DMS 273 (cell line): ENCODE results near the gene CYB5R4.
"Not testable (repeated sequence)": the region's sequence is repeated elsewhere in the genome, so short reads cannot be mapped to it uniquely, and the experiment has no call there.

Experiments
- DNase-seq: peaks from one replicate; lab custom pipeline; 2025; ENCODE audit not compliant: unreplicated experiment; lab: John Stamatoyannopoulos, UW

CYB5R4 gene

DNA sequence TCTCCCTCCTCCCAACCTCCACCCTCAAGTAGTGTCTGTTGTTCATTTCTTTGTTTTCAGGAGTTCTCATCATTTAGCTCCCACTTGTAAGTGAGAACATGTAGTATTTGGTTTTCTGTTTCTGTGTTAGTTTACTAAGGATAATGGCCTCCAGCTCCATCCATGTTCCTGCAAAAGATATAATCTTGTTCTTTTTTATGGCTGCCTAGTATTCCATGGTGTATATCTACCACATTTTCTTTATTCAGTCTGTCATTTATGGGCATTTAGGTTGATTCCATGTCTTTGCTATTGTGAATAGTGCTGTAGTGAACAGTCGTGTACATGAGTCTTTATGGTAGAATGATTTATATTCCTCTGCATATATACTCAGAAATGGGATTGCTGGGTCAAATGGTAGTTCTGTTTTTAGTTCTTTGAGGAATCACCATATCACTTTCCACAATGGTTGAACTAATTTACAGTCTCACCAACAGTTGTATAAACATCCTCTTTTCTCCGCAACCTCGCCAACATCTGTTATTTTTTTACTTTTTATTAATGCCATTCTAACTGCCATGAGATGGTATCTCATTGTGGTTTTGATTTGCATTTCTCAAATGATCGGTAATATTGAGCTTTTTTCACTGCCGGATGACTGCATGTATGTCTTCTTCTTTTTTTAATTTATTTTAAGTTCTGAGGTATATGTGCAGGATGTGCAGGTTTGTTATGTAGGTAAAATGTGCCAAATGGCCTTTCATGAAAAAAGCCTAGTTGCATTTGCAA lies 48.3 kb downstream of the CYB5R4 start:
- not testable (repeated sequence) for DNase-seq

DNA sequence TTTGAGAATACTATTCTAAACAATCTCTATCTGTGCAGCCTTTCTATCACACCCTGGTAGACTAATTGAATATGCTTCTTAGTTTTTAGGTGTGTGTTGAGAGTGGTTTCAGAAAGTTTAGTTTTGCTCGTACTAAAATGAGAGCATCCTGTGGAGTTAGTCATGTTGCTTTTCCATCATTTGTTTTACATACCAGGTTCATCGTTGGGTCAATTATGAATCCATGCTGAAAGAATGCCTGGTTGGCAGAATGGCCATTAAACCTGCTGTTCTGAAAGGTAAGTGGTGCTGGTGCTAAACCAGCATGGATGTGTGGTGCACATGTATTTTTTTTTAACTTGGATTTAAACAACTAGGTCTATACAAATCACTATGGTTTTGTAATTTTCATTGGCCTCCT lies 49.3 kb downstream of the CYB5R4 start:
- no peak for DNase-seq

DNA sequence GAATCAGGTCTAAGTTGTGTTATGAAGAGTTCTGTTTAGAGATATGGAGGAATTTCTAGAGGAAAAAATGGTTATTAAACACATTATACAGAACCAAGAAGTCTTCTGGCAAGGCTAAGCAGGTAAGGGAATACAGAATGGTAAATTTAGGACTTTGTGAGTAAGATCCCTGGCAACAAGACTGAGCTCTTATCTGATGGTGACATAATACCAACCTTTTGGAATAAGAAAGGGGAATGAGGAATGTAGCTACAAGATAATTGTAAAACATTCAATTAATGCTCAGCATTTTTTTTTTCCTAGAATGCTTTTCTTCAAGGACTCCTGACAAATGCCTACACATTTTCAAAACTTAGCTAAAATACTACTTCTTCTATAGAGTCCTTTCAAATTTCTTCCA lies 51.8 kb downstream of the CYB5R4 start:
- no peak for DNase-seq

DNA sequence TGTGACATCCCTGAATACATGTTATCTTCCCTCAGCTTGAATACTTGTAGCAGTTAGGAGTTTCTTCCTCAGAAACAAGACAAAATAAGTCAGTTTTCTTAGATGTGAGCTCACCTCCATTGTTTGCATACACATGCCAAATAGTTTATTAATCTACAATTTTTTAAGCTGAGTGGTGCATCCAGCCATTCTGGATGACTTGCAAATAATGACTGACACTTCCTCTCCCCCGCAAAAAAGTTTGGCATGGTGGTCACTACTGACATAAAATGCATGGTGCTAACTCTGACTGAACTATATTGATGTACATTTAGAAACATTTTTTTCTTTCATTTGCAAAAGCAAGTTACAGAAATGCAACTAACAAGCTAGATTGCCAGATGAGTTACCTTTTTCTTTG lies 55.5 kb downstream of the CYB5R4 start:
- no peak for DNase-seq

DNA sequence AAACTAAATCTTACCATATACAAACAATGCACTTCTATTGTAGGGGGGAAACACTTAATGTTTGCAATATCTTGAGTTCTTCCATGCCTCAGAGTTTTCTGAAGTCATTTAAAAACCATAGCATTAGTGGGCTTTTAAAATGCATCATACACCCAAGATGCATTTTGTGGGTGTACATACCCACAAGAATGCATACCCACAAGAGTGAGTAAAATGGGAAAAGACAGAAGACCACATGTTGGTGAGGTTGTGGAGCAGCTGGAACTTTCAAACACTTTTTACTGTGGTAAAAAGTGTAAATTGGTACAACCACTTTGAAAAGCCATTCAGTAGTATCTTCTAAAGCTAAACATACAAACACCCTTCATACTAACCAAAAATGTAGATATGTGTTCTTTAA lies 57.5 kb downstream of the CYB5R4 start:
- DNase-seq: no peak

DNA sequence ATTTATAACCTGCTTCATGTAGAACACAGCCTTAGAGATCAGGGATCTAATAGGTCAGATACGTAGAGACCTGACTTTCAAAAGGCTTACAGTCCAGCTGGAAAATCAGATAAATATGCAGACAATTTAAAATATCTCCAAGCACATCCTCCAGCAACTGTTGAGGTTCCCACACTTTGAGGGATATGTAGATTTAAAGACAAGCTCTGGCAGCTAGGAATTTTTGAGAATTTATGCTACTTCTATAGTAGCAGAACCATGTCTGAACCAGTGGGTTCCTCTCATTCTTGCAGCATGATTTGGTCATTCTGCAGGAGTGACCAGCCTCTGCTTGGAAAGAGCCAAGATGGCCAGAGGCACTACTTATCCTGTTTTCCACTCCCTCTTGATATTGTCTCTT lies 60.5 kb downstream of the CYB5R4 start:
- no peak for DNase-seq

DNA sequence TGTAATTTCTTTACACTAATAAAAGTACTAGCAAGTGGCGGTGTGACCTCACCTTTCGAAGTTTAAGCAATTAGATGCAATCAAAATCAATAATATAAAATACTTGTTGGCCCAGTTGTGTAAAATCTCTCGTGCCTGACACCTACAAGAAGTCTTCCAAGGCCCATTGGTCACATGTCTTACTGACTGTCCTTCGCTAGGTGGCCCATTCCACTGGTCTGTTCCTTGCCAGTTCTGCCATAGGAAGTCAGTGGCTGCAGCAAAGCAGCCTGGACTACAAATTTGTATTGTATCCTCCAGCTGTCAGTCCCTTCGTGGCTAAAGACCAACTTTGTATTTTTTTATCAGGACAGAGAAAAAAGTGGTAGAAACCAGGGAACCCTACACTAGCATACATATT lies 61.8 kb downstream of the CYB5R4 start:
- no peak for DNase-seq

DNA sequence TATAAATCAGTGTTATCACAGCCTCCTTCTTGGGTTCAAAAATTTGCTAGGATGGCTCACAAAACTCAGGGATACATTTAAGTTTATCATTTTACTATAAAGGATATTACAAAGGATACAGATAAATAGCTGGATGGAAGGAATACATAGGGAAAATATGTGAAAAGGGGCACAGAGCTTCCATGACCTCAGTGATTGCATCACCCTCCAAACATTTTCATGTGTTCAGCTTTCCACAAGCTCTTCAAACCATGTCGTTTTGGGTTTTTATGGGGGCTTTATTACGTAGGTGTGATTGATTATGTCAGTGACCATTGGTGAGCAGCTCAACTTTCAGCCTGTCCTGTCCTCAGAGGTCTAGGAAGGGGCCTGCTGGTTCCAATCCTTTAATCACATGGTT lies 68.0 kb downstream of the CYB5R4 start:
- no peak for DNase-seq

DNA sequence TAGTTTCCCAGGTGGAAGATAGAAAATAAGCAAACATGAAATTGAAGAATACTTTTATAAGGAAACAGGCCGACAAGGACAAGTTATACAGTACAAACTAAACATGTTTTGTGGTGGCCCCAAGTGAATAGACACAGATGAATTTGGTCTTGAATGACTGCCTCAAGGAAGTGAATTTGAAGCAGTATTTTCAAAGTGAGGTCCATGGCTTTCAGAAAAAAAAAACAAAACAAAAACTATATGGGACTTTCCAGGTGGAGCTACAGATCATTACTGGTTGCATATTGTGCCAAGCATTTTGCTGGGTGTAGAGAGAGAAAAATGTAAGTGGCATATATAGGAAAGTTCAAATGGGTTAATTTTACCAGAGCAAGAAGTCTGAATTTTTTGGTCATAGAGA lies 68.8 kb downstream of the CYB5R4 start:
- DNase-seq: no peak

DNA sequence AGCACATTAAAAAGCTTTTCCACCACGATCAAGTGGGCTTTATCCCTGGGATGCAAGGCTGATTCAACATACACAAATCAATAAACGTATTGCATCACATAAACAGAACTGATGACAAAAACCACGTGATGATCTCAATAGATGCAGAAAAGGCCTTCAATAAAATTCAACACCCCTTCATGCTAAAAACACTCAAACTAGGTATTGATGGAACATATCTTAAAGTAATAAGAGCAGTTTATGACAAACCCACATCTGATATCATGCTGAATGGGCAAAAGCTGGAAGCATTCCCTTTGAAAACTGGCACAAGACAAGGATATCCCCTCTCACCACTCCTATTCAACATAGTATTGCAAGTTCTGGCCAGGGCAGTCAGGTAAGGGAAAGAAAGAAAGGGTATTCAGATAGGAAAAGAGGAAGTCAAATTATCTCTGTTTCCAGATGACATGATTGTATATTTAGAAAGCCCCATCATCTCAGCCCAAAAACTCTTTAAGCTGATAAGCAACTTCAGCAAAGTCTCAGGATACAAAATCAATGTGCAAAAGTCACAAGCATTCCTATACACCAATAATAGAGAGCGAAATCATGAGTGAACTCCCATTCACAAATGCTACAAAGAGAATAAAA lies 86.8 kb downstream of the CYB5R4 start:
- DNase-seq: not testable (repeated sequence)

DNA sequence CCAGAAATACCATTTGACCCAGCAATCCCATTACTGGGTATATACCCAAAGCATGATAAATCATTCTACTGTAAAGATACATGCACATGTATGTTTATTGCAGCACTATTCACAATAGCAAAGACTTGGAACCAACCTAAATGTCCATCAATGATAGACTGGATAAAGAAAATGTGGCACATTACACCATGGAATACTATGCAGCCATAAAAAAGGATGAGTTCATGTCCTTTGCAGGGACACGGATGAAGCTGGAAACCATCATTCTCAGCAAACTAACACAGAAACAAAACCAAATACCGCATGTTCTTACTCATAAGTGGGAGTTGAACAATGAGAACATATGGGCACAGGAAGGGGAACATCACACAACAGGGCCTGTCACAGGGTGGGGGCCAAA lies 88.5 kb downstream of the CYB5R4 start:
- DNase-seq: not testable (repeated sequence)

DNA sequence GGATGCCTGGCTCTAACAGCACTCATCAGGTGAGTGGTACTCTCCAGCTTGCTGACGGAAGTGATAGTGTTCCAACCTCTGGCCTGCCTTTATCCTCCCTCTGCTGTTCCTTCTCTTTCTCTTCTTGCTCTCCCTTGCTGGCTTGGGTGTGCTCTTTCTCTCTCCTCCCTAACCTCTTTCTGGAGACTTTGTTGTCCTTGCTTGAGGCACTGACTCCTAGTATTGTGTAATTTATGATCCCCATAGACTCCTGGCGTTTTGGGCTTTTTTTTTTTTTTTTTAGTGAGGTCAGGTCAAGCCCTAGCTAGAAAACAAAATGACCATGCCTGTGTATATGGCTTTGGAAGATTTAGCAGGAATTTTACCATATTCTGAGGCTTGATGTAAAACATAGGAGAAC lies 89.4 kb downstream of the CYB5R4 start:
- DNase-seq: no peak

DNA sequence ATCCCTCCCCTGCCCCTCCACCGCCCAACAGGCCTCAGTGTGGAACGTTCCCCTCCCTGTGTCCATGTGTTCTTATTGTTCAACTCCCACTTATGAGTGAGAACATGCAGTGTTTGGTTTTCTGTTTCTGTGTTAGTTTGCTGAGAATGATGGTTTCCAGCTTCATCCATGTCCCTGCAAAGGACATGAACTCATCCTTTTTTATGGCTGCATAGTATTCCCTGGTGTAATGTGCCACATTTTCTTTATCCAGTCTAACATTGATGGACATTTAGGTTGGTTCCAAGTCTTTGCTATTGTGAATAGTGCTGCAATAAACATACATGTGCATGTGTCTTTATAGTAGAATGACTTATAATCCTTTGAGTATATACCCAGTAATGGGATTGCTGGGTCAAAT lies 91.9 kb downstream of the CYB5R4 start:
- DNase-seq: not testable (repeated sequence)

DNA sequence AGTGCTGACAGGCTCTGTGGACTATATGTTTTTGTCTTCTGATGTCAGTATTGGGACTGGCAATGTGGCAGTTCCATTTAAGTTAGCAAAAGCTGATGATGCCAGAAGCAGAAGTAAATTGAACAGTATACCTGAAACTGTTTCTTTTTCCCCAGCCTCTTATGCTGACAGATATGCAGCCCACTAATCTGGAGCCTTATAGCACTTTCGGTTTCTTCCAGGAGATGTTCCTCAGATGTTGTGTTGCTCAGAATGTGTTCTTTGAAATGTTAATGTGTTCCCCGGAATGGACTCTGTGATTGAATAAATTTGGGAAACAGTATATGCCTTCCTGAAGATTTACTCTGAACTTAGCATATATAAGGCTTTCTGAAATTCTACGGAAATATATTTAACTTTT lies 93.3 kb downstream of the CYB5R4 start:
- no peak for DNase-seq

DNA sequence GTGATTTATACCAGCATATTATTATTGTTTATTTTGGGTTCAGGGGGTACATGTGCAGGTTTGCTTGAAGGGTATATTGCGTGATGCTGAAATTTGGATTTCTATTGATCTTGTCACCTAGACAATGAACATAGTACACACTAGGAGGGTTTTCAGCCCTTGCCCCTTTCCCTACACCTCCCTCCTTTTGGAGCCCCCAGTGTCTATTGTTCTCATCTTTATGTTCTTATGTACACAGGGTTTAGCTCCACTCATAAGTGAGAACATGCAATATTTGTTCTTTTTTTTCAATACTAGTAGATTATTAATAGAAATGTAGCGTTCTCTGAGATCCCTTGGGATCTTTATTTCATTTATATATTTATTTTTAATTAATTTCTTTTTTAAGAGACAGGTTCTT lies 94.9 kb downstream of the CYB5R4 start:
- no peak for DNase-seq

DNA sequence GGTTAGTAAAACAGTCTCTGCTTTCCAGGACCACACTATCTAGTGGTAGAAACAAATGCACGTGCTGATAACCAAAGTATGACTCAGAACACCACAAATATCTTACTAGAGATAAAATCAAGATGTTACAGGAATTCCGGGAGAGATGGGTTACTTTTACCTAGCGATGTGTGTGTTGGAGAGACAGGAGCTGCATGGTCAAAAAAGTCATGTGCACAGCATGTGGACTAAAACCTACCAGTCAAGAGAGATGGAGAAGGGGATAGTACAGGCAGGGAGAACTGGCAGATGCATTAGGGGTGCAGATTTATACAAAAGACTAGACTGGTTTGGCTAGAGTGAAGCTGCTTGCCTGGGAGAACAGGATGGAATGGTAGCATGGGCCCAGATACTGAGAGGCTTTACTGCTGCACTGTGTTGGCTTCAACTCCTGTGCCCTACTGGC lies 98.8 kb downstream of the CYB5R4 start:
- DNase-seq: no peak

DNA sequence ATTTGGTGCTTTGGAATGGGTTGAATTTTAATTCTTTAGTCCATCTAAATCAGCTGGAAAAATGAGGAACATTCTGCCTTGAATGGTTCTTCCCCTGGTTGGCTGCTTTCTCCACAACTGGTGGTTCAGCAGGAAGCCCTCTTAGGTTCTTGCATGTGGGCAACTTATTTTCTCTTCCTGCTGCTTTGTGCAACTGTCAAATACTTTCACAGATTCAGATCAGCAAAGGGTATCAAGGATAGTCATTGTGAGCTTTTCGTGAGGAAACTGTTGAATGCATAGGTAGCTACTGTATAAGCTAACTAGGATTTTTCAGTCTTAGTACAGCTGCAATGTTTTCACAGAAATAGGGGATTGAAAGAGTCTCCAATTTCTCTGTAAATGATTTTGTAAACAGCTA lies 101.2 kb downstream of the CYB5R4 start:
- no peak for DNase-seq

DNA sequence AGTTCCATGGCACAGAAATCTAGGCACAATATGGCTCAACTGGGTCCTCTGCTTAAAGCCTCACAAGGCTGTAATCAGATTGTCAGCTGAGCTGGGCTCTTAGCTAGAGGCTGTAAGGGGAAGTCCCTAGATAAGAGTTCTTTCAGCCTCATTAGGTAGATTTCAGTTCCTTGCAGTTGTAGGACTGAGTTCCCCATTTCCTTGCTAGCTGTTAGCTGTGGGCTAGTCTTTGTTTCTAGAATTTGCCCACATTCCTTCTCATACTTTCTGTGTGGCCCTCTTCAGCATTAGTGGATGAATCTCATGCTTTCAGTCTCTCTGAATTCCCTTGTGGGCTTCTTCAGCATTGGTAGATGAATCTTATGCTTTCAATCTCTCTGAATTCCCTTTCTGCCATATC lies 103.1 kb downstream of the CYB5R4 start:
- no peak for DNase-seq

DNA sequence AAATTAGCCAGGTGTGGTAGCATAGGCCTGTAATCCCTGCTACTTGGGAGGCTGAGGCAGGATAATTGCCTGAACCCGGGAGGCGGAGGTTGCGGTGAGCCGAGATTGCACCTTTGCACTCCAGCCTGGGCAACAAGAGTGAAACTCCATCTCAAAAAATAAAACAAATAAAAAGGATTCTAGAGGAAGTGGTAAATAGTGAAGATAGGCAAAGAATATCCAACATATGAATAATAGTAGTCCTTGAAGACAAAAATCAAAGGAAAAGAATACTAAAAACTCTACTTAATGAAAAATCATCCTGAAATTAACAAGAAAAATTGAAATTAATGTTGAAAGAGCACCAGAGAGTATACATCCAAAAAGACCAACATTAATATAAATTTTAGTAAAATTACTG lies 107.0 kb downstream of the CYB5R4 start:
- DNase-seq: no peak

DNA sequence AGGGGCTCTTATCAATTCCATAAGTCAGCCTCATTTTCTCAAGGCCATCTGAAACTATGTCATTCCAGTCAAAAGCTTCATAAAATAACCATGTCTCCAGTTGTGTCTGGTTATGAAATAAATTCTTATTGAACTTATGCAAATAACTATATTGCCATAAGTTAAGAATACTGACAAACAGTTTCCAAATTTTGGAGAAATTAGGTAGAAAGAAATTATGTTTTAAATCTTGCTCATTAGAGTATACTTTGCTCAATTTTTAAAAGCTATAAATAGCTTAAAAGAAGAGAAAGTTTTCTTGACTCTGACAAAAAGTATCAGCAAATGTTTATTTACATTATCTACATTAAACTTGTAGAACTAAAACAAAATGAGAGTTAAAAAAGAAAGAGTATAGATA lies 111.1 kb downstream of the CYB5R4 start:
- DNase-seq: no peak

DNA sequence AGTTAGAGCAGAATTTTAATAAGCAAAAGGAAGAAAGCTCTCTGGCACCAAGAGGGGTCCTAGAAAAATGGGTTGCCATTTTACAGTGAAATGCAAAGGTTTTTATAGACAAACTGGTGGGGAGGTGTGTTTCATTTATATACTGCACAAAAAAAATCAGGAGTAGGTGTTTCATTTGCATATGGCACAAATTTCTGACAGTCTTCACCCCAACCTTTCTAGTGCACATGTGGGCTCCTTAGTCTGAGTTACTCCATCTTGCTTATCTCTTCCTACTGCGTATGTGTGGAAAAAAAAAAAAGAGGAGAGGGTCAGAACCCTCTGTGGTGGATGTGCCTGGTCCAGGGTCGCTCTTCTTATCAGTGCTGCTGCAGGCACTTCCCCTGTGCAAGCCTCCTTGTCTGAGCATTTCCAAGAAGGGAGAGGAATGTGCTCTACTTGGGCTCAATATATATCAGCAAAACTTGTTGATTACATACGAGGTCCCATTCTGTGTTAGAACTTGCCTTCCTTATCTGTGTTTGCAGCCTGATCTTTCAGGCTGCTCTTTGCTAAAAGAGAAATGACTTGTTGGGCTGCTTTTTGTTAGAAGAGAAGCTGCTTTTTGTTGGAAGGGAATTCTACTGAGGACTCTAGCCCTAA lies 115.0 kb downstream of the CYB5R4 start:
- DNase-seq: no peak

DNA sequence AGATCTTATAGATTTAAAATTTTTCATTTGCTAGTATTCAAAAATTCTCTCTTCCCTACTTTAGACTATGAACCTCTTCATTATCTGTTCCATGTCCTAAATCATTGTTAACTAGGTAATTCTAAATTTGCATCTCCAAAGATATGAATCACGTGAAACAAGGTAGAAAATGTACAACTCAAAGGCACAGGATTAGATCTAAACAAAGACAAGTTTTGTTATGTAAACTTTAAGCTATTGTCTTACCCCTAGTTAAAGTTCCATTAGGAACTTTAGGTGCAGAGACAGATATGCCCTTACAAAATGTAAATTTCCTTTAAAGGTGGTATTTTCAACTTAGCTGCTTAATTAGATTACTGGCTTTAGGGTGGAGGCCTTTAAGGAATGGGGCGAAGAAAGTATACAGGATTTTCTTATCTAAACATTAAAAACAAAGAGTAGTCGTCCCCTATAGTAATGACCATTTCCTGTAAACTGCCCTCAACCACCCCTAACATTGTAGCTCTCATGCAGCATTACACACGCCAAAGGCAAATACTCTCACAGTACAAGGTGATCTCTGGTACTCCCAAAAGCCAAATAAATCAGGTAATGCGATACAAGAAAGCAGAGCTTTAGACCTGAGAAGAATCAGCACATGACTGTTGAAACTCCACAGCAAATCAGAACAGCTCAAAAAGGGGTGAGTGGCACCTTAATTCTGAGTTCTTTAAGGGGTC lies 116.7 kb downstream of the CYB5R4 start:
- no peak for DNase-seq
